HL-60 (cell line): ENCODE data around the gene SAMD14.

Experiments used
- DNase-seq, 2 experiments: peaks; one replicate each; pipeline ENCODE4 v3.0.0-alpha.2; 2010 to 2020; ENCODE audit warnings: low read depth in 1 of 2, low spot score in 1 of 2
- H3K27ac ChIP-seq: fragments of 250-450 bp; sonication (Bioruptor Pico); replicated peaks from 2 replicates; pipeline ENCODE4 v1.5.1; 2020; ENCODE audit warnings: mild to moderate bottlenecking, moderate library complexity
- H3K27me3 ChIP-seq: fragments of 250-450 bp; sonication (Bioruptor Pico); 2 replicates; pipeline ENCODE4 v1.5.1; 2021; ENCODE audit warnings: mild to moderate bottlenecking, moderate library complexity; ENCODE audit not compliant: insufficient read depth, poor library complexity, severe bottlenecking
- H3K4me3 ChIP-seq: replicated peaks from 2 replicates; pipeline ENCODE4 v1.5.1; 2011; ENCODE audit warnings: mild to moderate bottlenecking, control low read depth, low read length; ENCODE audit not compliant: insufficient read depth
- CTCF ChIP-seq: IDR thresholded peaks from one replicate; pipeline ENCODE4 v1.5.1; 2011; ENCODE audit warnings: low read length, control low read depth, inconsistent platforms; ENCODE audit not compliant: insufficient read depth
- GABPA ChIP-seq: IDR thresholded peaks from 2 replicates; pipeline ENCODE4 v1.6.1; 2012; ENCODE audit warnings: low read depth
- POLR2AphosphoS5 ChIP-seq: IDR thresholded peaks from 2 replicates; pipeline ENCODE4 v1.6.1; 2012; ENCODE audit warnings: low read depth
- REST ChIP-seq: IDR thresholded peaks from 2 replicates; pipeline ENCODE4 v1.6.1; 2012; ENCODE audit warnings: low read depth; ENCODE audit not compliant: insufficient replicate concordance
- SPI1 ChIP-seq: IDR thresholded peaks from 2 replicates; pipeline ENCODE4 v1.6.1; 2012; ENCODE audit warnings: low read depth, mild to moderate bottlenecking, borderline replicate concordance

Gene SAMD14

GRCh38 chr17:50108556-50108955 lies 21.4 kb downstream of the SAMD14 start:
- TF ChIP-seq REST (no peak), SPI1 (no peak), POLR2AphosphoS5 (no peak)
- H3K27me3 ChIP-seq = no peaks in the 10 kb centered on the region
- H3K4me3 ChIP-seq = no peak overlapping the region

GRCh38 chr17:50107790-50108414 lies 22.1 kb downstream of the SAMD14 start:
- Histone ChIP-seq H3K27ac (no peak overlapping the region), H3K4me3 (no peak overlapping the region), H3K27me3 (no peaks in the 10 kb centered on the region)
- DNase-seq = no peak
- TF ChIP-seq POLR2AphosphoS5 = no peak
- TF ChIP-seq CTCF = no peak
- no peak for TF ChIP-seq REST
- TF ChIP-seq GABPA = no peak
- no peak for TF ChIP-seq SPI1

More at GRCh38 chr17:50108556-50108955, 21.4 kb downstream of the SAMD14 start:
- no peak for DNase-seq
- no peak overlapping the region for H3K27ac ChIP-seq

GRCh38 chr17:50106393-50107131 lies 23.4 kb downstream of the SAMD14 start:
- TF ChIP-seq CTCF = no peak
- no peak for TF ChIP-seq GABPA
- TF ChIP-seq POLR2AphosphoS5 = no peak
- no peak for TF ChIP-seq SPI1
- TF ChIP-seq REST = no peak
- DNase-seq = no peak
- no peak overlapping the region for H3K27ac ChIP-seq
- no peak overlapping the region for H3K4me3 ChIP-seq
- no peaks in the 10 kb centered on the region for H3K27me3 ChIP-seq
